Measurements from ENCODE around the gene PTPRN2. TPM values are rescaled to one million over a fixed set of nuclear protein-coding genes. Genes with fewer than 3 reads are reported as not detected.

Gene PTPRN2
- total RNA-seq, 1 experiment from 2014 or later = 2.1 TPM

DNA sequence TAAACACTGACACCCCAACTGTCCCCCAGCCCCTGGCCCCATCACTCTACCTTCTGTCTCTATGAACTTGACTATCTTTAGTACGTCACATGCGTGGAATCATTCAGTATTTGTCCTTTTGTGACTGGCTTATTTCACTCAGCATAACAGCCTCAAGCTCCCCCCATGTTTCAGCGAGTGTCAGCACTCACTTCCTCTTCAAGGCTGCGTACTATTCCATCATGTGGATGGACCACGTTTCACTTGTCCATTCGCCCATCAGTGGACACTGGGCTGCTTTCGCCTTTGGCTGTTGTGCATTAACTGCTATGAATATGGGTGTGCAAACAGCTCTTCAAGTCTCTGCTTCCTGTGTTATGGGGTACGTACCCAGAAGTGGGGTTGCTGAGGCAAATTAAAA lies 100.7 kb downstream of the PTPRN2 start:
- ChIA-PET POLR2A (no interaction called here), CTCF (no interaction called here), RAD21 (ENCODE audit: low non-redundant PET in 1 of 2, low total read pairs in 2 of 2, uncharacterized antibody in 2 of 2, unreplicated experiment in 2 of 2) (no interaction called here)
- Histone ChIP-seq H3K9ac (ENCODE audit: low read length) (no peak overlapping the region), H2AFZ (ENCODE audit: low read depth, low read length, poor library complexity, severe bottlenecking) (no peak overlapping the region), H3K9me3 (ENCODE audit: control insufficient read depth in 1 of 2, insufficient read depth in 1 of 2, low read depth in 1 of 2, low read length in 2 of 2) (no peaks in the 10 kb centered on the region), H3K27ac (ENCODE audit: low read depth, low read length) (no peak overlapping the region), H3K79me2 (ENCODE audit: insufficient read depth, low read length) (no peaks in the 10 kb centered on the region), H3K4me3 (replicated peaks in 1 of 2; ENCODE audit: low read depth in 1 of 2, low read length in 2 of 2) (no peak overlapping the region), H3K9me2 (ENCODE audit: insufficient read depth) (no peaks in the 10 kb centered on the region), H3K4me2 (ENCODE audit: low read length) (no peak overlapping the region), H3K36me3 (ENCODE audit: control insufficient read depth in 1 of 2, insufficient read depth in 2 of 2, low read length in 2 of 2) (no peaks in the 10 kb centered on the region), H4K20me1 (ENCODE audit: insufficient read depth) (no peaks in the 10 kb centered on the region), H3K27me3 (ENCODE audit: insufficient read depth, low read length) (no peaks in the 10 kb centered on the region), H3K4me1 (ENCODE audit: control insufficient read depth in 1 of 2, insufficient read depth in 2 of 2, low read length in 2 of 2) (no peaks in the 10 kb centered on the region)
- DNase-seq (ENCODE audit: low read depth, low spot score) = no peak
- no peak for TF ChIP-seq SRF (IDR thresholded peaks at IDR 0.05; ENCODE audit: low read depth)
- TF ChIP-seq, protein P1, sequence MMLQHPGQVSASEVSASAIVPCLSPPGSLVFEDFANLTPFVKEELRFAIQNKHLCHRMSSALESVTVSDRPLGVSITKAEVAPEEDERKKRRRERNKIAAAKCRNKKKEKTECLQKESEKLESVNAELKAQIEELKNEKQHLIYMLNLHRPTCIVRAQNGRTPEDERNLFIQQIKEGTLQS (IDR thresholded peaks at IDR 0.05) = no peak
- no peak for TF ChIP-seq EGR1 (IDR thresholded peaks at IDR 0.05; ENCODE audit: low read depth)
- TF ChIP-seq SP1 (IDR thresholded peaks at IDR 0.05; ENCODE audit: low read depth) = no peak
- TF ChIP-seq CEBPB (IDR thresholded peaks at IDR 0.05; ENCODE audit: low read depth) = no peak
- no peak for TF ChIP-seq RAD21 (IDR thresholded peaks at IDR 0.05; ENCODE audit: low read depth)
- TF ChIP-seq POLR2AphosphoS5 (IDR thresholded peaks at IDR 0.05; ENCODE audit: low read depth, low read length) = no peak
- no peak for TF ChIP-seq SIN3A (IDR thresholded peaks at IDR 0.05; ENCODE audit: low read depth)
- TF ChIP-seq EZH2phosphoT487 (IDR thresholded peaks at IDR 0.05; ENCODE audit: borderline replicate concordance) = no peak
- no peak for TF ChIP-seq FOSL1 (IDR thresholded peaks at IDR 0.05; ENCODE audit: low read depth)
- TF ChIP-seq, protein P2, sequence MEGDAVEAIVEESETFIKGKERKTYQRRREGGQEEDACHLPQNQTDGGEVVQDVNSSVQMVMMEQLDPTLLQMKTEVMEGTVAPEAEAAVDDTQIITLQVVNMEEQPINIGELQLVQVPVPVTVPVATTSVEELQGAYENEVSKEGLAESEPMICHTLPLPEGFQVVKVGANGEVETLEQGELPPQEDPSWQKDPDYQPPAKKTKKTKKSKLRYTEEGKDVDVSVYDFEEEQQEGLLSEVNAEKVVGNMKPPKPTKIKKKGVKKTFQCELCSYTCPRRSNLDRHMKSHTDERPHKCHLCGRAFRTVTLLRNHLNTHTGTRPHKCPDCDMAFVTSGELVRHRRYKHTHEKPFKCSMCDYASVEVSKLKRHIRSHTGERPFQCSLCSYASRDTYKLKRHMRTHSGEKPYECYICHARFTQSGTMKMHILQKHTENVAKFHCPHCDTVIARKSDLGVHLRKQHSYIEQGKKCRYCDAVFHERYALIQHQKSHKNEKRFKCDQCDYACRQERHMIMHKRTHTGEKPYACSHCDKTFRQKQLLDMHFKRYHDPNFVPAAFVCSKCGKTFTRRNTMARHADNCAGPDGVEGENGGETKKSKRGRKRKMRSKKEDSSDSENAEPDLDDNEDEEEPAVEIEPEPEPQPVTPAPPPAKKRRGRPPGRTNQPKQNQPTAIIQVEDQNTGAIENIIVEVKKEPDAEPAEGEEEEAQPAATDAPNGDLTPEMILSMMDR (IDR thresholded peaks at IDR 0.05 in 2 of 3, conservative IDR thresholded peaks at IDR 0.05 in 1 of 3; ENCODE audit: borderline replicate concordance in 1 of 3, insufficient read depth in 1 of 3, low read depth in 2 of 3, low read length in 2 of 3) = no peak
- no peak for ATAC-seq
- intact Hi-C loops (cut with micrococcal nuclease) = no loop called here
- no TSS peak for BruUV-seq (replicated peaks)
